NCI-H1048 (cell line): Measurements from ENCODE around the gene ZNF524.
A peak's percentile ranks its signal among the peaks of the same experiment; 100 is the strongest.
"Not testable (repeated sequence)": the region's sequence is repeated elsewhere in the genome, so short reads cannot be mapped to it uniquely, and the experiment has no call there.

Experiments used
- DNase-seq: peaks from one replicate; lab custom pipeline; 2025; lab: John Stamatoyannopoulos, UW

ZNF524 gene

DNA sequence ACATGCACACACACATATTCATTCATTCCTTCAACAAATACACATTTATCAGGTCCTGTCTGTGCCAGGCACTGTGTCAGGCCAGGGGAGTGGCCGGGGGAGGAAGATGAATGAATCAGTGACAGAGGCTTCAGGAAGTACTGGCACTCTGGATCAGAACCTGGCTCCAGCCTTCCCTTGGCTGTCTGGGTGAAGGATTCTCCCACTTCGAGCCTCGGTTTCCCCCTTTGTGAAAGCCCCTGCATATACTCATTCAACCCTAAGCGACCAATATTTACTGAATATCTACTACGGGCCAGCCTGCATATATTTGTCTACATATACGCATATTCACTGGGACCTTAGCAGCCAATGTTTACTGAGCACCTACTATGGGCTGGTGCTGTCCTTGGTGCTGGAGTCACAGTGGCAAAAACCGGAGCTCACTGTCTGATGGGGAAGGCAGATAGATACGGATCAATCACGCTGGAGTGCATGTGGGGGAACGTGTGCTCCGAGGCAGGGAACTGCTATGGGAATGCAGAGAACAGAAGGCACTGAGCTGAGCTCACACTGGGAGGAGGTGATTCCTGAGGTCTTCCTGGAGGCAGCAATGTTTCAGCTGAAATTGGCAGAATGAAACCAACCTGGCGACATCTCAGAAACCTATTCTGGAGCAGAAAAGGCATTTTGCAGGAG is 18.8 kb upstream of the ZNF524 start:
- no peak for DNase-seq

- no peak for DNase-seq
These were observed 18.3 kb upstream of the ZNF524 start for GRCh38 chr19:55581823-55582223.

GRCh38 chr19:55582284-55582683 is 17.8 kb upstream of the ZNF524 start:
- not testable (repeated sequence) for DNase-seq

DNA sequence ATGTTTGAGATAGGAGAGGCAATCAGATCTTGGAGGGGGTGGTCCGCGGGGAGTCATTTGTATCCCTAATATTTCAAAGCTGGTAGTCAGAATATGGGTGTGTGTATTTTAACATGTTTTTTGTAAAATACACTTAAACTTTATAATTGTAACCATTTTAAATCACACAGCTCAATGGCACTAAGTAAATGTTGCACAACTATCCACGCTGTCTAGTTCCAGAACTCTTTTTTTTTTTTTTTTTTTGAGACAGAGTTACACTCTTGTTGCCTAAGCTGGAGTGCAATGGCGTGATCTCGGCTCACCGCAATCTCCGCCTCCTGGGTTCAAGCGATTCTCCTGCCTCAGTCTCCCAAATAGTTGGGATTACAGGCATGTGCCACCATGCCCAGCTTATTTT is 16.2 kb upstream of the ZNF524 start:
- DNase-seq, result not testable (repeated sequence)

- DNase-seq, result no peak
These were observed 15.2 kb upstream of the ZNF524 start for GRCh38 chr19:55584871-55585270.

DNA sequence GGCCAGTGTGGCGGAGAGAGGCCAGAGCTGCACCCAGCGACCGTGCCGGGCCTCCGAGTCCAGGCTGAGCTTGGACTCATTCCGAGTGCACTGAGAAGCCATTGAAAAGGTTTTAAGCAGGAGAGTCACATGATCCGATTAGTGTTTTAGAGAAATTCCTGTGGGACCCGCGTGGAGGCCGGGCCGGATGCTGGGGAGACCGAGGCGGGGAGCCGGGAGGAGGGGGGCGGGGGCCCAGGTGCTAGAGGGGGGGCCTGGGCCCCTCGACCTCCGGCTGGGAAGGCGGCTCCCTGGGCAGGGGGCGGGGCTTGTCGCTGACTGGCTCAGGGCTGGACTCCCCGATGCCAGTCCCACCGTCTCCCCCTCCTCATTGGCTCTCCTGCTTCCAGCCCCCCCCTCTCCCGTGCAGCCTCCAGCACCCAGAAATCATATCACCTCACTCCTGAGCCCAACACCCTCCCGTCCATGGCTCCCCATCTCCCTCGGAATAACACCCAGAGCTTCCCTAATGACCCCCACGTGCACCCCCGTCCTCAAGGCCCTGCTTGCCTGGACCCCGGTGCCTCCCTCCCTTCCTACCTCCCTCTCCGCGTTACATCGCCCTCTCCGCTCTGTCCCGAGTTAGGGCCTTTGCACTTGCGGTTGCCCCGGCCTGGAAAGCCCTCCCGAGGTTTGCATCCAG is 14.3 kb upstream of the ZNF524 start:
- no peak for DNase-seq

DNA sequence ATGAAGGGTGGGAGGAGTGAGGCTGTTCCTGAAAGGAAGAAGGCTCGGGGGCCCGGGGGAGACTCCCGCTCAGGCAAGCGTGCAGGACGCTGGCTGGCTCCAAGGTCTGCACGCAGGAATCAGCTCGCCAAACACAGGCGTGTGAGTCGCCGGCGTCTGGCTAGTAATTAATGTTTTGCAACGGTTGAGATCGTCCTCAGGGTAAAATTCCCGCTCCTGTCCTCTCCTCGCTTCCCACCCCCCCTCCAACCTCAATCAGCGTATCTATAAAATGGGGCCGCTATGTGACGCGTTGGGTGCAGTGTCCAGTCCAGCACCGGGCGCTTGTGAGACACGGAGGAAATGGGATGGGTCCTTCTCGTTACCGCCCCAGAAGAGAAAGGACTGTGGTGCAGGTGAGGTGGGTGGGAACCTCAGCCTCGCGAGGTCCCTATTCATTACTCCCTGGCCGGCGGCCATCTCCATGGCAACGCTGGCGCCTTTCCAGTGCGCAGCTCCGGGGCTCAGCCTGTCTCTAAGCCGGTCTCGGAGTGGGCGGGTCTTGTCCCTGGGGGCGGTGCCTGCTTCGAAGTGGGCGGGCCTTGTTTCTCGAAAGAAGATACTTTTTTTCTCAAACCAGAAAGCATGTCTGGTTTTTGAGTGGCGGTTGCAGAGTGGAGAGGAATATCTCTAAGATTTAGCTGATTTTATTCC is 13.0 kb upstream of the ZNF524 start:
- peak; percentile 90 for DNase-seq

- no peak for DNase-seq
These were observed 11.3 kb upstream of the ZNF524 start for GRCh38 chr19:55588738-55589137.

DNA sequence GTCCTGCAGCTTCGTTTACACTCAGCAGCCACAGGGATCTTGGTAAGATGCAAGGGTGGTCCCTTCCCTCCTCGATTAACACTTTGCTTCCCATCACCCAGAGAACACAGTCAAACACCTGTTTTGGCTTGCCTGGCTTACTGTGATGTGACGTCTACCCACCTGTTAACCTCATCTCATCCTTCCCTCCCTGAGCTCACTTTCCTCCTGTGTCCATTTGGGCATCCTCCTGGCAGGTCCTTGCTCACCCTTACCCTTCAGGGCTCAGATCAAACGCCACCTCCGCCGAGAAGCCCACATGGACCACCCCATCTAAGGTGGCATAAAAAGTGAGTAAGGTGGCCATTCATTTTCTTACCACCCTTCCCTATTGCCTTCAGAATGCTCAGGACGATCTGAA is 10.0 kb upstream of the ZNF524 start:
- no peak for DNase-seq

DNA sequence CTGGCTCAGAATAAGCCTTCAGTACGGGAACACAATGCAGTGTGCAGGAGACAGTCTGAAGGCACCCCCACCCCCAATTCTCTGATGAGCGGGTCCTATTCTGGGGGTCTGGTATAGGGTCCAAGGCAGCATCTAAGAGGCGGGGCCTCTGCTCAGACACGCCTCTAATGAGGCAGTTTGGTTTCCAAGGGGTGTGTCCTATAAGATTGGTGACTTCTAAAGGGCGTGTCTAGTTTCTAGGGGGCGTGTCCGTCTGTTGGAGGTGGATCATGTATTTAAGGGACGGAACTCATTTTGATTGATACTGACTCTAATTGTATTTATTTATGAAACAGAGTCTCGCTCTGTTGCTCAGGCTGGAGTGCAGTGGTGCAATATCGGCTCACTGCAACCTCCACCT is 9.5 kb upstream of the ZNF524 start:
- DNase-seq, result peak; percentile 51

- no peak for DNase-seq
These were observed 8.5 kb upstream of the ZNF524 start for GRCh38 chr19:55591555-55591954.

DNA sequence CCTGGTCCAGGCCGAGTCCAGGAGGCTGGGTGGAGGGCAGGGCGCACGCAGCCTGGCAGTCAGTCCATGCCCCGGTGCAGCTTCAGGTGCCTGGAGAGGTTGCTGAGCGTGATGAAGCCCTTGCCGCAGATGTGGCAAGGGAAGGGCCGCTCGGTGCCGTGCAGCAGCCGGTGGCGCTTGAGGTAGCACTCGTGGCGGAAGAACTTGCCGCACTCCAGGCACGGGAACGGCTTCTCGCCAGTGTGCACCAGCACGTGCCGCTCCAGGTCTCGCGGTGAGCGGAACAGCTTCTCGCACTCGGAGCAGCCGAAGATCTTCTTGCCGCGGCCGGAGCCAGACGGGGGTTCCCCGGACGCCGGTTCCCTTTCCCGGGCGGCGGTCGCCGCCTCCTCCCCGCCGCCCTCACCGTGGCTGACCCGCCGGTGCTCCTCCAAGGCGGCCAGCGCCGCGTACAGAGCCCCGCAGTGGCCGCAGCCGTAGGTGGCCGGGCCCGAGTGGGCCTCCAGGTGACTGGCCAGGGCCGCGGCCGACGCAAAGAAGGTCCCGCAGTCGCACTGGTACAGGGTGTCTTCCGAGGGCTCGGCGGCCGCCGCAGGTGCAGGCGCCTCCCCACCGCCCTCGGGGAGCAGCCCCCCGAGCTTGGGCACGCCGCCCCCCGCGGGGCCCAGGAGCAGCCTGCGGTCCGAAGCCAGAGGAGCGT is 7.5 kb upstream of the ZNF524 start:
- no peak for DNase-seq

- no peak for DNase-seq
These were observed 6.9 kb upstream of the ZNF524 start for GRCh38 chr19:55593096-55593772.

DNA sequence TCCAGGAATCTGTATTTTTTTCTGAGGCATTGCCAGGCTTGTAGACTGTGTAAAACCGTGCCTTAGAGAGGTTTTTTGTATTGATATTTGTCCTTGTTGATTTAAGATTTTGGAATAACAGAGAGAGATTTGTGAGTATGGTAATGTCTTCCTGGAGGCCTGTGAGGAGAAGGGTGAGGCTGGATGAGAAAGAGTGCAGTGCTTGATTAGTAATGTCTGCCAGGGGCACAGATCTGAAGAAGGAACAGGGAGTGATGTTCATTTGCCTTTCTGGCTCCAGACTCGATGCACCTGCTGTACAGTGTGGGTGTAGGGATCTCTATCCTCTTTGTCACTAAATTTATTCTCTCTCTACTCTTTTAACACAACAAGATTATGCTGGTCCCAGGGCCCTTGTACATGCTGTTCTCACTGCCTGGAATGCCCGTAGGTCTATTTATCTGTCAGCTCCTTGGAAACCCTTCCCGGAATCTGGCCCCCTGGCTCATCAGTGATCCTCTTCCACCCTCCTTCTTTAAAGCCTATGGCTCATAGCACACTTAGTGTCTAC is 5.0 kb upstream of the ZNF524 start:
- DNase-seq, result no peak

GRCh38 chr19:55596304-55596703 is 3.8 kb upstream of the ZNF524 start:
- no peak for DNase-seq

GRCh38 chr19:55597501-55597921 is 2.6 kb upstream of the ZNF524 start:
- DNase-seq, result no peak

GRCh38 chr19:55598034-55598433 is 2.1 kb upstream of the ZNF524 start:
- DNase-seq, result no peak

GRCh38 chr19:55598719-55599467 is 1.2 kb upstream of the ZNF524 start:
- peak; percentile 87 for DNase-seq

- peak; percentile 94 for DNase-seq
These were observed 633 bp upstream of the ZNF524 start, which contains the start of gene FIZ1 for GRCh38 chr19:55599468-55599841. Gene FIZ1 (minus strand): TSS chr19:55599517. CDS start chr19:55597865, 1,652 bp downstream.

DNA sequence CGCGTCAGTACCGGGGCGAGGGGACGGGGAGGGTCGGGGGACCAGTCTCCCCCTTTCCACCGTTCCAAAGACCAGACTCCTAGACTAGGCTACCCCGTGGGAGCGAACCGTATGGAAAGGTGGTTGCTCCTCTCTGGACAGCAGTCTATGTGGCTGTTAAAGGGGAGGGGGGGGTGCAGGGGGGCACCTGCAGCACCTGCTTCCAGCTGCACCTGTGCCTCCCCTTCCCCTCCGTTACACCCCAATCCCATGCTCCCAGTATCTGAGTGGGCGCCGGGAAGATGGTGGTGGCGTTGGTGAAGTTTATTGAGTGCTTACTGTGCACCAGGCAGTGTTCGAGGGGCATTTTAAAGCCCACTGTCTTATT is 557 bp downstream of the ZNF524 start:
- no peak for DNase-seq

DNA sequence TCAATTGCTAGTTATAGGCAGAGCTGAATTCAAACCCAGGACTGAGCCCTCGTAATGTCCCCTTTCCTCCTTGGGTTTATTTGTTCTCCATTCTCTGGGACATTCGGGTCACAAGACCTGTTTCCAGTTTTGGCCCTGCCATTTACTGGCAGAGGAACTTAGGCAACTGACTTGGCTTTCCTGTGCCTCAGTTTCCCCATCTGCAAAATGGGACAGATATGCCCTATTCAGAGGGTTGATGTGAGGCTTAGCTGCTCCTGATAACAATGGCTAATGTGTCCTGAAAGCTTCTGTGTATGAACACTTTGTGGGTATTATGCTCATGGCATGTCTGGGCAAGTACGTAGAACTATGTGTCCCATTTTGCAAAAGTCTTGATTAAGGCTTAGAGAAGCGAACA is 996 bp downstream of the ZNF524 start:
- DNase-seq, result no peak
